GM21723 (cell line): ENCODE results near the gene EHD1.
A peak's percentile ranks its signal among the peaks of the same experiment; 100 is the strongest.
"Not testable (repeated sequence)": the region's sequence is repeated elsewhere in the genome, so short reads cannot be mapped to it uniquely, and the experiment has no call there.

Experiments
- ATAC-seq: cut with Tn5 transposase; IDR thresholded peaks from one replicate; pipeline ENCODE4 v1.9.1; 2021; ENCODE audit warnings: mild to moderate bottlenecking, moderate library complexity; ENCODE audit not compliant: unreplicated experiment

Gene EHD1

GRCh38 chr11:64859542-64860414 is 18.6 kb downstream of the EHD1 start:
- ATAC-seq: peak; percentile 70

GRCh38 chr11:64858467-64859263 is 19.8 kb downstream of the EHD1 start:
- ATAC-seq: peak; percentile 16

- no peak for ATAC-seq
Observed at GRCh38 chr11:64857485-64857884, 20.9 kb downstream of the EHD1 start.

GRCh38 chr11:64856382-64857227 is 21.8 kb downstream of the EHD1 start:
- no peak for ATAC-seq

GRCh38 chr11:64855596-64856304 is 22.7 kb downstream of the EHD1 start:
- no peak for ATAC-seq

- no peak for ATAC-seq
Observed at GRCh38 chr11:64854534-64855502, 23.6 kb downstream of the EHD1 start.

GRCh38 chr11:64854157-64854533 is 24.3 kb downstream of the EHD1 start:
- no peak for ATAC-seq

- ATAC-seq: no peak
Observed at GRCh38 chr11:64853709-64854108, 24.7 kb downstream of the EHD1 start.

GRCh38 chr11:64852804-64853509 is 25.5 kb downstream of the EHD1 start:
- no peak for ATAC-seq

- peak; percentile 13 for ATAC-seq
Observed at GRCh38 chr11:64851831-64852351, 26.5 kb downstream of the EHD1 start.

GRCh38 chr11:64850979-64851567 is 27.3 kb downstream of the EHD1 start:
- ATAC-seq: peak; percentile 65

GRCh38 chr11:64849598-64850356 is 28.6 kb downstream of the EHD1 start:
- ATAC-seq: no peak

GRCh38 chr11:64848826-64849597 is 29.4 kb downstream of the EHD1 start:
- no peak for ATAC-seq

GRCh38 chr11:64848214-64848825 is 30.1 kb downstream of the EHD1 start:
- ATAC-seq: no peak

GRCh38 chr11:64846998-64847666 is 31.3 kb downstream of the EHD1 start:
- no peak for ATAC-seq

- ATAC-seq: not testable (repeated sequence)
Observed at GRCh38 chr11:64845776-64846129, 32.7 kb downstream of the EHD1 start.
